Glutamatergic neuron (in vitro differentiated cells): ENCODE results near the gene C5orf15. TPM values are rescaled to one million over a fixed set of nuclear protein-coding genes. Genes with fewer than 3 reads are reported as not detected.
A peak's percentile ranks its signal among the peaks of the same experiment; 100 is the strongest.

Source experiments
- DNase-seq: peaks from one replicate; pipeline ENCODE4 v3.0.0; 2022
- H3K27ac Mint-ChIP-seq: one replicate; pipeline ENCODE4 v1.8.0; 2020; ENCODE audit warnings: mild to moderate bottlenecking, mixed read lengths, inconsistent platforms; ENCODE audit not compliant: unreplicated experiment
- H3K27me3 Mint-ChIP-seq: one replicate; pipeline ENCODE4 v1.8.0; 2020; ENCODE audit warnings: mild to moderate bottlenecking, moderate library complexity, mixed read lengths, inconsistent platforms; ENCODE audit not compliant: unreplicated experiment
- H3K36me3 Mint-ChIP-seq: one replicate; pipeline ENCODE4 v1.8.0; 2020; ENCODE audit warnings: mild to moderate bottlenecking, mixed read lengths, inconsistent platforms; ENCODE audit not compliant: unreplicated experiment
- H3K4me1 Mint-ChIP-seq: one replicate; pipeline ENCODE4 v1.8.0; 2020; ENCODE audit warnings: mild to moderate bottlenecking, low read depth, mixed read lengths, inconsistent platforms; ENCODE audit not compliant: unreplicated experiment
- H3K4me3 Mint-ChIP-seq: one replicate; pipeline ENCODE4 v1.8.0; 2020; ENCODE audit warnings: mild to moderate bottlenecking, mixed read lengths, inconsistent platforms; ENCODE audit not compliant: unreplicated experiment
- H3K9me3 Mint-ChIP-seq: one replicate; pipeline ENCODE4 v1.8.0; 2020; ENCODE audit warnings: mild to moderate bottlenecking, moderate library complexity, mixed read lengths, inconsistent platforms; ENCODE audit not compliant: unreplicated experiment
- CTCF ChIP-seq: fragments of 200-600 bp; sonication (generic); IDR thresholded peaks from one replicate; pipeline ENCODE4 v1.5.0; 2021; ENCODE audit not compliant: partially characterized antibody, unreplicated experiment
- total RNA-seq: library from RNA; stranded (reverse); fragmentation: NEBNext Ultra II Directional; extraction: Animal tissue kit (Norgen Biotek cat#: 25700); gene quantifications from one replicate; pipeline ENCODE4 v1.2.1, GENCODE V29; 2021; ENCODE audit not compliant: unreplicated experiment

The C5orf15 gene
- total RNA-seq, 1 donor from 2014 or later, result 35.7 TPM

GRCh38 chr5:133966090-133966489 lies 2.3 kb downstream of the C5orf15 start:
- no peak for DNase-seq
- no peak for TF ChIP-seq CTCF
- Mint-ChIP-seq H3K27me3 (peaks cover 10% of the 10 kb centered on the region), H3K4me1 (peaks cover 23% of the 10 kb centered on the region), H3K9me3 (peaks cover 9% of the 10 kb centered on the region), H3K27ac (no peak overlapping the region), H3K36me3 (no peaks in the 10 kb centered on the region), H3K4me3 (no peak overlapping the region)

- Mint-ChIP-seq H3K36me3 (no peaks in the 10 kb centered on the region), H3K27me3 (peaks cover 10% of the 10 kb centered on the region), H3K27ac (no peak overlapping the region), H3K9me3 (peaks cover 6% of the 10 kb centered on the region), H3K4me3 (no peak overlapping the region), H3K4me1 (peaks cover 19% of the 10 kb centered on the region)
- no peak for TF ChIP-seq CTCF
- no peak for DNase-seq
Measured at GRCh38 chr5:133963493-133964128, 4.8 kb downstream of the C5orf15 start.

- H3K4me3 Mint-ChIP-seq, result no peak overlapping the region
Measured at GRCh38 chr5:133962801-133963476, 5.5 kb downstream of the C5orf15 start.

GRCh38 chr5:133962131-133962530 lies 6.3 kb downstream of the C5orf15 start:
- Mint-ChIP-seq H3K36me3 (no peaks in the 10 kb centered on the region), H3K4me1 (peaks cover 15% of the 10 kb centered on the region), H3K9me3 (no peaks in the 10 kb centered on the region), H3K27ac (no peak overlapping the region), H3K27me3 (peaks cover 3% of the 10 kb centered on the region), H3K4me3 (no peak overlapping the region)
- no peak for TF ChIP-seq CTCF
- no peak for DNase-seq

More at GRCh38 chr5:133962801-133963476, 5.5 kb downstream of the C5orf15 start:
- Mint-ChIP-seq H3K27ac (no peak overlapping the region), H3K4me1 (peaks cover 19% of the 10 kb centered on the region), H3K27me3 (peaks cover 7% of the 10 kb centered on the region), H3K9me3 (peaks cover 4% of the 10 kb centered on the region), H3K36me3 (no peaks in the 10 kb centered on the region)
- TF ChIP-seq CTCF, result no peak
- DNase-seq, result no peak

- H3K4me1 Mint-ChIP-seq, result peaks cover 7% of the 10 kb centered on the region
- peak overlapping the region; percentile 20 for H3K27ac Mint-ChIP-seq
- no peak for TF ChIP-seq CTCF
- DNase-seq, result no peak
- no peak overlapping the region for H3K4me3 Mint-ChIP-seq
- no peaks in the 10 kb centered on the region for H3K36me3 Mint-ChIP-seq
- H3K9me3 Mint-ChIP-seq, result no peaks in the 10 kb centered on the region
- no peaks in the 10 kb centered on the region for H3K27me3 Mint-ChIP-seq
Measured at GRCh38 chr5:133959643-133960042, 8.8 kb downstream of the C5orf15 start.
